IMR-90 (cell line): ENCODE results near the gene ARL6IP6. TPM values are rescaled to one million over a fixed set of nuclear protein-coding genes. Genes with fewer than 3 reads are reported as not detected.
A peak's percentile ranks its signal among the peaks of the same experiment; 100 is the strongest.

Experiments used
- ATAC-seq: fragments of 200-7000 bp; cut with Tn5 transposase; 2 replicates; pipeline ENCODE4 v1.9.1; 2020; ENCODE audit warnings: low read depth, mild to moderate bottlenecking, moderate library complexity
- BruUV-seq: library from RNA; stranded (reverse); fragments of 400-500 nt; replicated peaks from 2 replicates; lab custom pipeline; 2021; lab: Mats Ljungman, UMichigan
- CTCF ChIA-PET: fragments of 300-600 bp; formaldehyde crosslinking; extraction: SDS; loops from one replicate; lab custom pipeline; 2021; ENCODE audit warnings: antibody characterized with exemption; lab: Yijun Ruan, JAX
- POLR2A ChIA-PET: fragments of 300-600 bp; sonication (Branson Sonifier 250); formaldehyde crosslinking; loops from one replicate; lab custom pipeline; 2022; ENCODE audit warnings: antibody characterized with exemption; ENCODE audit not compliant: unreplicated experiment; lab: Charles Lee
- DNase-seq: peaks from one replicate; pipeline ENCODE4 v3.0.0; 2013
- H2AFZ ChIP-seq: replicated peaks from 2 replicates; pipeline ENCODE3; 2013; ENCODE audit warnings: low read length, mild to moderate bottlenecking; ENCODE audit not compliant: poor library complexity
- H2AK5ac ChIP-seq: 2 replicates; pipeline ENCODE4 v1.6.1; 2013; ENCODE audit warnings: low read depth, low read length, inconsistent platforms
- H2AK9ac ChIP-seq: replicated peaks from 2 replicates; pipeline ENCODE3; 2013; ENCODE audit warnings: mild to moderate bottlenecking, low read depth, low read length, moderate library complexity; ENCODE audit not compliant: poor library complexity
- H2BK120ac ChIP-seq: 2 replicates; pipeline ENCODE4 v1.6.1; 2013; ENCODE audit warnings: low read depth, low read length, inconsistent platforms
- H2BK15ac ChIP-seq: 3 replicates; pipeline ENCODE4 v1.6.1; 2013; ENCODE audit warnings: low read depth, low read length, inconsistent platforms
- H2BK20ac ChIP-seq: 2 replicates; pipeline ENCODE4 v1.6.1; 2013; ENCODE audit warnings: low read depth, mild to moderate bottlenecking, inconsistent platforms, low read length, moderate library complexity
- H2BK5ac ChIP-seq: 2 replicates; pipeline ENCODE4 v1.6.1; 2013; ENCODE audit warnings: mild to moderate bottlenecking, low read depth, low read length, inconsistent platforms; ENCODE audit not compliant: poor library complexity, severe bottlenecking
- H3K14ac ChIP-seq: replicated peaks from 2 replicates; pipeline ENCODE4 v1.6.1; 2013; ENCODE audit warnings: low read depth, low read length, inconsistent platforms
- H3K18ac ChIP-seq: 2 replicates; pipeline ENCODE4 v1.6.1; 2013; ENCODE audit warnings: low read depth, low read length, control low read depth
- H3K23ac ChIP-seq: 2 replicates; pipeline ENCODE4 v1.6.1; 2013; ENCODE audit warnings: low read depth, low read length, inconsistent platforms
- H3K27ac ChIP-seq: 2 replicates; pipeline ENCODE4 v1.5.1; 2013; ENCODE audit warnings: mild to moderate bottlenecking, control low read depth, low read length; ENCODE audit not compliant: insufficient read depth
- H3K27me3 ChIP-seq: 2 replicates; pipeline ENCODE4 v1.6.1; 2013; ENCODE audit warnings: low read length; ENCODE audit not compliant: control insufficient read depth, insufficient read depth
- H3K36me3 ChIP-seq: 2 replicates; pipeline ENCODE4 v1.6.1; 2013; ENCODE audit warnings: low read length, mixed read lengths; ENCODE audit not compliant: control insufficient read depth, insufficient read depth
- H3K4ac ChIP-seq: 2 replicates; pipeline ENCODE4 v1.6.1; 2013; ENCODE audit warnings: low read depth, low read length, inconsistent platforms
- H3K4me1 ChIP-seq: 2 replicates; pipeline ENCODE4 v1.6.1; 2013; ENCODE audit warnings: low read length, mixed read lengths; ENCODE audit not compliant: control insufficient read depth, insufficient read depth
- H3K4me2 ChIP-seq: 2 replicates; pipeline ENCODE4 v1.6.1; 2013; ENCODE audit warnings: low read depth, mild to moderate bottlenecking, control low read depth, low read length, moderate library complexity
- H3K4me3 ChIP-seq: 2 replicates; pipeline ENCODE4 v1.5.1; 2013; ENCODE audit warnings: low read depth, mild to moderate bottlenecking, control low read depth, low read length, moderate library complexity; ENCODE audit not compliant: insufficient read depth
- H3K56ac ChIP-seq: 2 replicates; pipeline ENCODE4 v1.6.1; 2013; ENCODE audit warnings: low read length, inconsistent platforms; ENCODE audit not compliant: insufficient read depth; ENCODE audit errors: extremely low read depth
- H3K79me1 ChIP-seq, 2 experiments: 2 replicates each; pipeline ENCODE4 v1.6.1; 2013; ENCODE audit warnings: low read length in 2 of 2, inconsistent platforms in 1 of 2, low read depth in 1 of 2
- H3K9ac ChIP-seq: 2 replicates; pipeline ENCODE4 v1.6.1; 2013; ENCODE audit warnings: low read depth, low read length, control low read depth
- H3K9me1 ChIP-seq: 2 replicates; pipeline ENCODE4 v1.6.1; 2013; ENCODE audit warnings: low read length, inconsistent platforms; ENCODE audit not compliant: insufficient read depth
- H3K9me3 ChIP-seq: 2 replicates; pipeline ENCODE4 v1.6.1; 2013; ENCODE audit warnings: low read length; ENCODE audit not compliant: control insufficient read depth, insufficient read depth
- H4K20me1 ChIP-seq: 2 replicates; pipeline ENCODE4 v1.6.1; 2013; ENCODE audit warnings: low read length, inconsistent platforms; ENCODE audit not compliant: insufficient read depth
- H4K5ac ChIP-seq: 2 replicates; pipeline ENCODE4 v1.6.1; 2013; ENCODE audit warnings: mild to moderate bottlenecking, low read depth, low read length, control low read depth
- H4K8ac ChIP-seq, 2 experiments: 2 replicates each; pipeline ENCODE4 v1.6.1; 2013; ENCODE audit warnings: low read depth in 2 of 2, low read length in 2 of 2, control low read depth in 1 of 2, inconsistent platforms in 1 of 2
- H4K91ac ChIP-seq: 2 replicates; pipeline ENCODE4 v1.6.1; 2013; ENCODE audit warnings: low read depth, low read length, inconsistent platforms; ENCODE audit not compliant: insufficient read depth
- BHLHE40 ChIP-seq: fragments of 150-350 bp; IDR thresholded peaks from 2 replicates; pipeline ENCODE4 v1.6.1; 2016; ENCODE audit warnings: mild to moderate bottlenecking, low read depth, low read length
- CEBPB ChIP-seq: IDR thresholded peaks from 2 replicates; pipeline ENCODE4 v1.6.1; 2012; ENCODE audit warnings: low read depth, low read length, improper control_type of control experiment
- CHD1 ChIP-seq: IDR thresholded peaks from 2 replicates; pipeline ENCODE4 v1.6.1; 2012; ENCODE audit warnings: low read depth, low read length, improper control_type of control experiment
- ELK1 ChIP-seq: fragments of 150-350 bp; IDR thresholded peaks from 2 replicates; pipeline ENCODE4 v1.6.1; 2016; ENCODE audit warnings: low read depth, mild to moderate bottlenecking, low read length, moderate library complexity, borderline replicate concordance
- FOS ChIP-seq: fragments of 150-350 bp; IDR thresholded peaks from 2 replicates; pipeline ENCODE4 v1.6.1; 2016; ENCODE audit warnings: low read depth, low read length
- MAFK ChIP-seq: IDR thresholded peaks from 2 replicates; pipeline ENCODE4 v1.6.1; 2012; ENCODE audit warnings: low read depth, low read length, improper control_type of control experiment
- MAZ ChIP-seq: IDR thresholded peaks from 2 replicates; pipeline ENCODE4 v1.6.1; 2012; ENCODE audit warnings: low read depth, mild to moderate bottlenecking, low read length, improper control_type of control experiment, moderate library complexity, borderline replicate concordance
- MXI1 ChIP-seq: IDR thresholded peaks from 2 replicates; pipeline ENCODE4 v1.6.1; 2012; ENCODE audit warnings: low read depth, mild to moderate bottlenecking, low read length, moderate library complexity, borderline replicate concordance
- NFE2L2 ChIP-seq: fragments of 150-350 bp; IDR thresholded peaks from 2 replicates; pipeline ENCODE4 v1.6.1; 2016; ENCODE audit warnings: low read depth, mild to moderate bottlenecking, low read length
- POLR2A ChIP-seq: IDR thresholded peaks from 2 replicates; pipeline ENCODE4 v1.6.1; 2012; ENCODE audit warnings: mild to moderate bottlenecking, low read depth, low read length
- RAD21 ChIP-seq: IDR thresholded peaks from 2 replicates; pipeline ENCODE4 v1.6.1; 2012; ENCODE audit warnings: low read length, improper control_type of control experiment
- RCOR1 ChIP-seq: IDR thresholded peaks from 2 replicates; pipeline ENCODE4 v1.6.1; 2012; ENCODE audit warnings: mild to moderate bottlenecking, low read length, improper control_type of control experiment; ENCODE audit not compliant: insufficient replicate concordance
- RFX5 ChIP-seq: IDR thresholded peaks from 2 replicates; pipeline ENCODE4 v1.8.0; 2012; ENCODE audit warnings: low read depth, mild to moderate bottlenecking, low read length, moderate library complexity
- SMC3 ChIP-seq: fragments of 150-350 bp; IDR thresholded peaks from 2 replicates; pipeline ENCODE4 v1.6.1; 2016; ENCODE audit warnings: low read depth, mild to moderate bottlenecking, antibody characterized with exemption, low read length, moderate library complexity
- USF2 ChIP-seq: fragments of 150-350 bp; IDR thresholded peaks from 2 replicates; pipeline ENCODE4 v1.6.1; 2017; ENCODE audit warnings: mild to moderate bottlenecking, antibody characterized with exemption, low read length, low read depth
- WGBS, 2 experiments: methylation state at CpG; one replicate each; pipeline versions ENCODE4 v1.1.5 to v1.1.7; 2013; ENCODE audit warnings: missing lambda C conversion rate in 2 of 2; ENCODE audit not compliant: insufficient read length in 1 of 2; ENCODE audit errors: extremely low coverage in 2 of 2; 5-methylcytosine and 5-hydroxymethylcytosine counted together
- dilution Hi-C: fragments of 300-500 bp; cut with HindIII; formaldehyde crosslinking; loops from one replicate; pipeline ENCODE4 v1.14.3; 2018; ENCODE audit warnings: low sequenced_read_pairs; ENCODE audit not compliant: unreplicated experiment
- in situ Hi-C: fragments of 300-500 bp; cut with MboI; formaldehyde crosslinking; loops from 3 replicates; pipeline ENCODE4 v1.14.3; 2019; ENCODE audit warnings: low sequenced_read_pairs, inconsistent platforms, mixed read lengths
- intact Hi-C: fragments of 100-400 bp; cut with micrococcal nuclease; formaldehyde crosslinking; loops from 2 replicates; pipeline ENCODE4 v1.10.0; 2022
- polyA plus RNA-seq, 3 experiments: library from polyadenylated mRNA; depleted of rRNA; stranded (reverse); fragments of >200 nt; gene quantifications; 2 replicates each; pipeline ENCODE4 v1.2.3, GENCODE V29; 2012; ENCODE audit warnings: low replicate concordance in 1 of 3
- total RNA-seq: library from RNA; depleted of rRNA; stranded (reverse); fragments of >200 nt; gene quantifications from 2 replicates; pipeline ENCODE4 v1.2.3, GENCODE V29; 2012
- TF ChIP-seq, protein P1 (sequence below): conservative IDR thresholded peaks from 2 replicates; pipeline ENCODE4 v1.5.1; 2012; ENCODE audit warnings: mild to moderate bottlenecking, low read depth, low read length, improper control_type of control experiment

Gene ARL6IP6
- total and polyA plus RNA-seq, 2 of the 4 experiments (the other 2 are of a cell fraction), result 4.1 to 14.7 TPM

- no CpG with 5 or more reads among the region's 1 CpG for WGBS, 2 experiments
- no TSS peak for BruUV-seq
- dilution Hi-C loops, result no loop called here
- no peak for TF ChIP-seq RCOR1
- TF ChIP-seq RAD21, result no peak
- TF ChIP-seq USF2, result no peak
- TF ChIP-seq FOS, result no peak
- TF ChIP-seq MAZ, result no peak
- TF ChIP-seq SMC3, result no peak
- TF ChIP-seq, protein P1, sequence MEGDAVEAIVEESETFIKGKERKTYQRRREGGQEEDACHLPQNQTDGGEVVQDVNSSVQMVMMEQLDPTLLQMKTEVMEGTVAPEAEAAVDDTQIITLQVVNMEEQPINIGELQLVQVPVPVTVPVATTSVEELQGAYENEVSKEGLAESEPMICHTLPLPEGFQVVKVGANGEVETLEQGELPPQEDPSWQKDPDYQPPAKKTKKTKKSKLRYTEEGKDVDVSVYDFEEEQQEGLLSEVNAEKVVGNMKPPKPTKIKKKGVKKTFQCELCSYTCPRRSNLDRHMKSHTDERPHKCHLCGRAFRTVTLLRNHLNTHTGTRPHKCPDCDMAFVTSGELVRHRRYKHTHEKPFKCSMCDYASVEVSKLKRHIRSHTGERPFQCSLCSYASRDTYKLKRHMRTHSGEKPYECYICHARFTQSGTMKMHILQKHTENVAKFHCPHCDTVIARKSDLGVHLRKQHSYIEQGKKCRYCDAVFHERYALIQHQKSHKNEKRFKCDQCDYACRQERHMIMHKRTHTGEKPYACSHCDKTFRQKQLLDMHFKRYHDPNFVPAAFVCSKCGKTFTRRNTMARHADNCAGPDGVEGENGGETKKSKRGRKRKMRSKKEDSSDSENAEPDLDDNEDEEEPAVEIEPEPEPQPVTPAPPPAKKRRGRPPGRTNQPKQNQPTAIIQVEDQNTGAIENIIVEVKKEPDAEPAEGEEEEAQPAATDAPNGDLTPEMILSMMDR, result no peak
- no peak for TF ChIP-seq MXI1
- no peak for TF ChIP-seq CEBPB
- no peak for TF ChIP-seq NFE2L2
- no peak for TF ChIP-seq ELK1
- TF ChIP-seq RFX5, result no peak
- no peak for TF ChIP-seq BHLHE40
- no peak for TF ChIP-seq POLR2A
- no peak for TF ChIP-seq MAFK
- no peak for TF ChIP-seq CHD1
- CTCF ChIA-PET, result interaction anchor here (1.3 kb wide), 1 partner anchor 20 kb away, joined by 3 read pairs; no protein-coding TSS in a partner anchor
- no peak overlapping the region for H2BK5ac ChIP-seq
- H3K9me1 ChIP-seq, result no peaks in the 10 kb centered on the region
- no peak overlapping the region for H3K4me2 ChIP-seq
- H2AFZ ChIP-seq, result no peak overlapping the region
- H3K36me3 ChIP-seq, result peaks cover 7% of the 10 kb centered on the region
- ATAC-seq (peak; percentile 5; the same call in 1 of the 2 replicates), DNase-seq (no peak)
- H2BK120ac ChIP-seq, result no peak overlapping the region
- peaks cover 2% of the 10 kb centered on the region; the same call in 1 of the 2 replicates for H3K4me1 ChIP-seq
- no peak overlapping the region for H2AK9ac ChIP-seq
- H3K79me1 ChIP-seq, result peaks cover 19 to 29% of the 10 kb centered on the region in 2 experiments
- no peak overlapping the region for H3K9ac ChIP-seq
- no peak overlapping the region for H3K14ac ChIP-seq
- no peak overlapping the region for H4K5ac ChIP-seq
- H3K18ac ChIP-seq, result no peak overlapping the region
- intact Hi-C loops, result no loop called here
- peaks cover 9% of the 10 kb centered on the region for H4K20me1 ChIP-seq
- H2AK5ac ChIP-seq, result no peak overlapping the region
- no peak overlapping the region for H4K91ac ChIP-seq
- no peaks in the 10 kb centered on the region for H3K27me3 ChIP-seq
- POLR2A ChIA-PET, result no interaction called here
- no peak overlapping the region for H3K23ac ChIP-seq
- no peak overlapping the region for H3K27ac ChIP-seq
- in situ Hi-C loops, result no loop called here
- H3K56ac ChIP-seq, result no peak overlapping the region
- no peak overlapping the region for H2BK15ac ChIP-seq
- H3K9me3 ChIP-seq, result peaks cover 3% of the 10 kb centered on the region
- H4K8ac ChIP-seq, result no peak overlapping the region
- no peak overlapping the region for H3K4ac ChIP-seq
- H2BK20ac ChIP-seq, result no peak overlapping the region
- no peak overlapping the region for H3K4me3 ChIP-seq
Measured at GRCh38 chr2:152696476-152696875, 21.9 kb upstream of the ARL6IP6 start.
